Brain microvascular endothelial cell (primary cell): ENCODE data around the gene SPTLC3.
"Not testable (repeated sequence)": the region's sequence is repeated elsewhere in the genome, so short reads cannot be mapped to it uniquely, and the experiment has no call there.

Experiments
- DNase-seq: peaks from one replicate; pipeline ENCODE4 v3.0.0-alpha.2; 2020
- H3K27ac ChIP-seq: fragments of 250-450 bp; sonication (Bioruptor Pico); 2 replicates; pipeline ENCODE4 v1.5.1; 2020; ENCODE audit warnings: mild to moderate bottlenecking, moderate library complexity
- H3K27me3 ChIP-seq: fragments of 250-450 bp; sonication (Bioruptor Pico); replicated peaks from 2 replicates; pipeline ENCODE4 v1.5.1; 2020; ENCODE audit warnings: mild to moderate bottlenecking
- H3K36me3 ChIP-seq: fragments of 250-450 bp; sonication (Bioruptor Pico); replicated peaks from 2 replicates; pipeline ENCODE4 v1.5.1; 2020; ENCODE audit warnings: mild to moderate bottlenecking
- H3K4me3 ChIP-seq: 2 replicates; pipeline ENCODE4 v1.5.1; 2011; ENCODE audit warnings: low read depth, mild to moderate bottlenecking, control low read depth, low read length, moderate library complexity
- CTCF ChIP-seq: IDR thresholded peaks from 2 replicates; pipeline ENCODE4 v1.5.1; 2011; ENCODE audit warnings: low read depth, mild to moderate bottlenecking, moderate library complexity, low read length, control low read depth, inconsistent platforms; ENCODE audit errors: missing control alignments
- in situ Hi-C: cut with HindIII; loops from 2 replicates; pipeline ENCODE4 v1.10.0; 2017; ENCODE audit warnings: low sequenced_read_pairs, low pct_ligation_motif_present

The SPTLC3 gene

GRCh38 chr20:12978613-12979495, 29.9 kb upstream of the SPTLC3 start:
- DNase-seq: no peak
- in situ Hi-C loops: no loop called here

GRCh38 chr20:12979713-12980112, 29.1 kb upstream of the SPTLC3 start:
- H3K27me3 ChIP-seq, in situ Hi-C loops, H3K36me3 ChIP-seq, H3K27ac ChIP-seq, DNase-seq, H3K4me3 ChIP-seq: not testable (repeated sequence)

More at GRCh38 chr20:12978613-12979495, 29.9 kb upstream of the SPTLC3 start:
- Histone ChIP-seq H3K27ac (no peak overlapping the region), H3K36me3 (no peaks in the 10 kb centered on the region), H3K27me3 (no peaks in the 10 kb centered on the region), H3K4me3 (no peak overlapping the region)
- TF ChIP-seq CTCF: no peak

- DNase-seq: no peak
- H3K27me3 ChIP-seq: no peaks in the 10 kb centered on the region
- no peak for TF ChIP-seq CTCF
- H3K36me3 ChIP-seq: no peaks in the 10 kb centered on the region
- in situ Hi-C loops: no loop called here
- H3K27ac ChIP-seq: no peak overlapping the region
- H3K4me3 ChIP-seq: no peak overlapping the region
Observed at GRCh38 chr20:12982098-12982497, 26.7 kb upstream of the SPTLC3 start.

- Histone ChIP-seq H3K4me3 (no peak overlapping the region), H3K36me3 (no peaks in the 10 kb centered on the region), H3K27me3 (no peaks in the 10 kb centered on the region), H3K27ac (no peak overlapping the region)
- in situ Hi-C loops: no loop called here
- no peak for DNase-seq
- no peak for TF ChIP-seq CTCF
Observed at GRCh38 chr20:12984069-12984765, 24.6 kb upstream of the SPTLC3 start.

- no peak overlapping the region for H3K27ac ChIP-seq
- H3K4me3 ChIP-seq: no peak overlapping the region
- no peaks in the 10 kb centered on the region for H3K27me3 ChIP-seq
- DNase-seq: no peak
- no peak for TF ChIP-seq CTCF
- in situ Hi-C loops: no loop called here
- H3K36me3 ChIP-seq: no peaks in the 10 kb centered on the region
Observed at GRCh38 chr20:12984863-12985262, 23.9 kb upstream of the SPTLC3 start.

GRCh38 chr20:12987261-12987660, 21.5 kb upstream of the SPTLC3 start:
- no peak for TF ChIP-seq CTCF
- Histone ChIP-seq H3K27me3 (no peaks in the 10 kb centered on the region), H3K4me3 (no peak overlapping the region), H3K27ac (no peak overlapping the region), H3K36me3 (no peaks in the 10 kb centered on the region)
- in situ Hi-C loops: no loop called here
- no peak for DNase-seq
